HG02884 (cell line): ENCODE measurements around the gene SLC36A4.
A peak's percentile ranks its signal among the peaks of the same experiment; 100 is the strongest.
"Not testable (repeated sequence)": the region's sequence is repeated elsewhere in the genome, so short reads cannot be mapped to it uniquely, and the experiment has no call there.

Experiments used
- ATAC-seq: cut with Tn5 transposase; IDR thresholded peaks from one replicate; pipeline ENCODE4 v1.9.1; 2021; ENCODE audit warnings: mild to moderate bottlenecking, moderate library complexity; ENCODE audit not compliant: unreplicated experiment

The SLC36A4 gene

DNA sequence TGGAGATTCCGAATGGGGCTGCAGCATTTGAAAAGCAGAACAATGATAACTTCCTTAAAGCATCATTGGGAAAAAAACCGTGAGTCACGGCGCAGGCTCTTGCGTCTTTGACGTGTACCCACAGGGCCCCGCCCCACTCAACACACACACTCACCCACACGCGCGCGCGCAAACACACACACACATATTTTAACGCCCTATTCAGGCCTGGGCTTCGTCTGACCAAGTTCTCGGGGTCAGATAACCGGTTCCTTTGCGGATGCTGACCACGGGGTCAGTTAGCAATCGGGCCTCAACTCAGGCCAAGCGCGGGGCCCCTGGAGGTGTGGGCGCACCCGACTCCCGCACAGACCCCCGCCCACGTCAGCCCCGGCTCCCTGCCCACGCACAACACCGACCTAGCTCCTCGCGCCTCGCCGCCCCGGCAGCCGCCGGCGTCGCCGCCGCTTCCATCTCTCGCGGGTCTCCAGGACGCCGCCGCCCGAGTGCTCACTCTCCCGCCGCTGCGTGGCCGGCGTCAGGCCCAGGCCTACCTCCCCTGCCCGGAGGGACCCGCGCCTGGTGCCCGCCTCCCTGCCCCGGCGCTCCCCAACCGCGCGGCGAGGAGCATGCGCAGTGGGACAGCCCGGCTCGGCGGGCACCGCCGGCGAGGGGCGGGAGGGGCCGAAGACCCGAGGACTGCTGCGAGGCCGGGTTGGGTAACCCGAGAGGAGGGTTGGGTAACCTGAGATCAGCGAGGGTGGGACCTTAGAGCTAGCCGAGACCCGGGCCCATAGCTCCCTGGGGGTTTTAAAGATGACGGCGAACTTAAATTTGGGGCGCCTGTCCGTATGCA is at the start of gene SLC36A4:
Gene SLC36A4, minus strand, starts transcription at position 612 of the 835 bp plus-strand sequence. Its CDS starts 159 bp downstream, at position 453.
- peak; percentile 85 for ATAC-seq

DNA sequence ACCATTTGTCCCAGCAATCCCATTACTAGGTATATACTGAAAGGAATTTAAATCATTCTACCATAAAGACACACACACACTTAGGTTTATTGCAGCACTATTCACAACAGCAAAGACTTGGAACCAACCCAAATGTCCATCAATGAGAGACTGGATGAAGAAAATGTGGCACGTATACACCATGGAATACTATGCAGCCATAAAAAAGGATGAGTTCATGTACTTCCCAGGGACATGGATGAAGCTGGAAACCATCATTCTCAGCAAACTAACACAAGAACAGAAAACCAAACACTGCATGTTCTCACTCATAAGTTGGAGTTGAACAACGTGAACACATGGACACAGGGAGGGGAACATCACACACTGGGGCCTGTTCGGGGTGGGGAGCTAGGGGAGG is 49.0 kb upstream of the SLC36A4 start:
- ATAC-seq, result not testable (repeated sequence)

DNA sequence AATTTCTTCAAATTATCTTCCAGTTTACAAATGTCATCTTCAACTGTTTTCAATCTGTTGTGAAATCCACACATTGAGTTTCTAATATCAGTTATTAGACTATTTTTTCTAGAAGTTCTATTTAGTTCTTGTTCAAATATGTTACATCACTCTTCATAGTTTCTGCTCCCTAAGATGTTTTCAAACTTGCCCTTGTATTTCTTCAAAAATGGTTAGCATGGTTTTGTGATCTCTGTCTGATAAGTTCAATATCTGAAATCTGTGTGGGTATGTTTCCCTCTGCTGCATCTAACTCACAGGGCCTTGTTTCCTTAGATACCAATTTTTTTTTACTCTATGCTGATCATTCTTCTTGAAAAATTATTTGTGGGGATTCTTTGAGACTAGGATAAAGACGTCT is 46.2 kb upstream of the SLC36A4 start:
- ATAC-seq, result no peak

DNA sequence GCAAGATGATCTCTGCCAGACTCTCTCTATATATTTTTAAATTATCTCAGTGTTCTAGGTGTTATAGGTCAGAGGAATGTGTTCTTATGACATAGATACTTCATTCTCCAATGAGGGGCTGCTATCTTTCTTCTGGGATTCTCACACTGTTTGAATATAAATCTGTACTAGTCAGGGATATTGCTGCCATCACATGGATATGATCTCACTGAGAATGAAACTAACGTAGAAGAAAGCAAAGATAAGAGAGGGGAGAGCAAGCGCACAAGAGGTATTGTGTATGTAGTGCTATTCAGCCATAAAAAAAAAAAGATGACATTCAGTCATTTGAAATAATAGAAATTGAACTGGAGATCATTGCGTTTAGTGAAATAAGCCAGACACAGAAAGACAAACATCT is 42.2 kb upstream of the SLC36A4 start:
- no peak for ATAC-seq

DNA sequence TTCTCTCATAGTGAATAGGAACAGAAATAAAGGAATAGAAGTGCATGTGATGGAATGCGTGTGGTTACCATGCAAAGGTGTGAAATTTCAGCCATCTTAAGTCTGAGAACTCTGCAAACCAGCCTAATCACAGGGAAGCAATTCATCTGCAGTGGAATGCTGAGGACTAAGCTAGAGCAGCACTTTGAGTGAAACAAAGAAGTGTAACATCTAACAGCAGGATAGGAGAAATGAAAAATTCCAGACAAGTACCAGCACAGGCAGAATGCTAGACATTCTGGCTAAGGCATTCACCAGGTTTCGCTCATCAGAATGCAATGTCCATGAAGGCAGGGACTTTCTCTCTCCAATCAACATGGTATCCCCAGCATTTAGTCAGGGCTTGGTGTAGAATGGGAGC is 41.2 kb upstream of the SLC36A4 start:
- no peak for ATAC-seq

DNA sequence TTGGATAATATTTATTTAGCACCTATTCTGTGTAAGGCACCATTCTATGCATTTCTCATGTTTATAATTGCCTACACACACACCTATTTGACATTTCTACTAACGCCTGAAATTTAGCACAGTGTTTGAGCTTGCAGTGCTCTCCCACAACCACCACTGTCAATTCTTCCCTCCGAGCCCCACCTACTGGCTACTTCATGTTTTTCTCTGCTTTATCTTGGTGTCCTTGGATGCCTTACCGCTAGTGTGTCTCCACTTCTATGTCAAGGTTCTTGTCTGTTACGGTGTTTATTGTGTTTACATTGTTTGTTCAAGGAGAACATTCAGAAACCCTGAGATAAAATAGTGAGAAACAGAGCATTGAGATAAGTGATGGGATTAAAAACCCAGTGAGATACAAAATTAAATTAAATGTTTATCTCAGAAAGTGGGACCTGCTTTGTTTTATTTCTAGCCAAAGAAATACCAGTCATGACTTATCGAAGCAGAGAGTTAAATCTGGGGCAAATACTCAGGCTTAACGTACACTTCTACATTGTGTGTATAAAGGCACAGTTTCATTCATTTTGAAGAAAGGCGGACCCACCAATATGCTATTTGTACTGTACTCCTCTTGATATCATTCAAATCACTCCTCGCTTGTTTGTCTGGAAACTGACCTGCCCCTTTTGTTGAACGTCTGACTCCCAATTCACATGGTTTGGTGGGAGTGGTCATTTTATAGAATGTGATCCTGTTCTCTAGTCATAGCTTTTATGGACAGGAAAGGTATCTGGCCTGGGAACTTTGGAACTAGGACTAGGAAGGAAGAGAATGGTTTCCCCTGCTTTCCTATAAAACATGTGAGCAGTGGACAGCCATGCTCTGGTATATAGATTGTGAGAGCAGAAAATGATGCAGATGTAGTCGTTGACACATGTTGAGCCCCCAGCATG is 39.2 kb upstream of the SLC36A4 start:
- peak; percentile 56 for ATAC-seq

DNA sequence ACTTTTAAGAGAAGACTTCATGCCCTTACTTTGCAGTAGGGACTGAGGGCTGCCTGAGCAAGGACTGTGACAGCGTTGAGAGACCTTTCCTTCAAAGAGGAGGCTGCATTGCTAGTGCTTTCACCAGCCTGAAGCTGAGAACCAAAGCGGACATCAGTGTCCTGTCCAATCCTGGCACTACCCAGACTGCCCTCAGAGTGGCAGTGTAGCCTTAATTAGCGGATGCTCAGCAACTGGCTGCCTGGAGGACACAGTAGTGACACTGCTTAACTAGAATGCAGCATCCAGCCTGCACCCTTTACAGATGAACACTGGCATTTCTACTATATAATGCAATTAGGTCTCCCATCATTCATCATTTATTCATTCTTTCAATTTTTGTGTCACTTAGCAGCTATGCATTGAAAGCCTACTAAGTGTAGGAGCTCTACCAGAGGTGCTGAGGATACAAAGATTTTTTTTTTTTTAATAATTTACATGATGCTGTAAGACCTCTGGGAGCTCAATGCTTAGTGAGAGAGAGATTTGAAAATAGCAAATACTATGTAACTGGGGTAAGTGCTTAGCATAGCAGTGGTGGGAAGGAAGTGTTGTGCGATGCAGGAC is 36.9 kb upstream of the SLC36A4 start:
- ATAC-seq, result peak; percentile 99

DNA sequence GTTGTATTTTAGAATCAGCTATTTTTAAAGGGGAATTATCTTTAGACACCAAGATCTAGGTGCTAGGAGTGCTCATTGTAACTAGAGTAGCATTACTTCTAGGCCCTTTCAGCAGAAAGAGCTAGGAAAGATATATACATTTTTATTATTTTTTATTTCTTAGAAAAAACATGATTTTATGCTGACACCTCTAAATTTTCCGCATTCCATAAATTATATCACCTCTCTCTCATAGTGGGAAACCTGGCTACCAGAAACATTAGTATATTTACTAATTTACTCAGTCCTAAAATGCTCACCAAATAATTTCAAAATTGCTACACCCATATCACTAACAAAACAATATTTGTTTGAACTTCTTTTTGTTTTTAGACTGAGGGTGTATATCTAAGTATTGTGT is 32.1 kb upstream of the SLC36A4 start:
- ATAC-seq, result no peak

DNA sequence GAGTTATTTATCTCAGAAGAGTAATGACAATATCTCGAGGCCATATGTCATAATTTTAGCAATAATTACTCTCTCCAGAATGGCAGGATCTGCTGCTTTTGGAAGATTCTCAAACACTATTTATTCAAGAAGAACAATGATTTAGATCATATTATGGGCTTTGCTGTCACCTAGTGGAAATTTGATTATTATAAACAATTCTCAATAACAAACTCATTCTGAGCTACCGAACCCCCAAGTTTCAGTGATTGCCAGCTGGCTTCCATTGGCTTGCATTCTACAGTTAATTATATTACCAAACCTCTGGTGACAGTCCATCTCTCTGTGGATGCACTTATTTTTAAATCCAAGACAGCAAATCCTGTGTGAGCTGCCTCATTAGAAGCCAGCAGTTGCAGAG is 27.9 kb upstream of the SLC36A4 start:
- ATAC-seq, result no peak

DNA sequence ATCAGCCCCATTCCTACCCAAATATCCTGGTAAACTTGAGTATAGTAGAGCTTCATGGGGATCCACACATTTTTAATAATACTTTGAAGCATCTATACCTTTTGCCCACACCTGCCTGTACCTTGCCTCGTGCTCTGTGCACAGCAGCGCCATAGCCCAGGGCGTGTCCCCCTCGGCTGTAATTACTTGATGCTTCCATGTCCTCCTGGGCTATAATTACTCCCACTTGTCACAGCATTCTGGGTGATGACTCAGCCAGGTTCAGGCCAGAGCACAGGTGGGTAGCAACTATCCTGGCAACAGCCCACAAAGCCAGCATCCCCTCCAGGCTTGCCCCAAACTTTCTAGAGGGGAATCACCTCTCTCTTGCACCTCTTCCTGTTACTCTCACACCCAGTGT is 23.7 kb upstream of the SLC36A4 start:
- ATAC-seq, result no peak

DNA sequence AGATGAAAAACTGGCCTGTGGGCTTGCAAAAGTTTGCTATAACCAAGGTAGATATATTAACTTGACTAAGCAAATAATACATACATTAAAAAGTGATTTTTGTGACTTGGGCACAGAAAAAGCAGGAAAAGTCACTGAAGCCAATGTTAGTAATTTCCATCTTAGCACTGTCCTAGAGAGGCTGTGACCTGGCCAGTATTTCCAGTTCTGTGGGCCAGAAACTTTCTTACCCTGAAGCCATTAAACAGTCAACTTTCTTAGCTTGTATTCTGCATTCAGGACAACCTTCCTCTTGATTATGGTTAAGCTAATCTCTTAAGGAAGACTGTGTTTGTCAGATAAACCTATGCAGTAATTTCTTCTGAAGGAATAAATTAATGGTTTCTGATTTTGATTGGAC is 22.3 kb upstream of the SLC36A4 start:
- no peak for ATAC-seq

DNA sequence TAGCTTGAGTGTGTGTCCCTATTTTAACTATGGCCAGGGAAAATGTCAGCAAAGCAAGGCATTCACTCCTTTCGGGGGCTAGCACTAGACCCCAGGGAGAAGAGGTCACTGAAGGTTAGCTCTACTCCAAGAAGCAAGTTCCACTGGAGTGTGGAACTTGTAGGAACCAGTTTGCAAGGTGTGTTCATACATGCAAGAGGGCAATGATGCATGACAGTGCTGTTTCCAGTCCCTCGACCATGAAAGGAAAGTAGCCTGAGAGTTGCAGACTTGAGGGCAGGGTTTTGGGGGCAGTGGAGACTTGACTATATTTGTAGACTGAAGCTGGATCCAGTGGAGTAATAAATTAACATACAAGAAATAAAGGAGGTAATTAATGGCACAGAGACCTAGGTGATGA is 21.6 kb upstream of the SLC36A4 start:
- ATAC-seq, result no peak

DNA sequence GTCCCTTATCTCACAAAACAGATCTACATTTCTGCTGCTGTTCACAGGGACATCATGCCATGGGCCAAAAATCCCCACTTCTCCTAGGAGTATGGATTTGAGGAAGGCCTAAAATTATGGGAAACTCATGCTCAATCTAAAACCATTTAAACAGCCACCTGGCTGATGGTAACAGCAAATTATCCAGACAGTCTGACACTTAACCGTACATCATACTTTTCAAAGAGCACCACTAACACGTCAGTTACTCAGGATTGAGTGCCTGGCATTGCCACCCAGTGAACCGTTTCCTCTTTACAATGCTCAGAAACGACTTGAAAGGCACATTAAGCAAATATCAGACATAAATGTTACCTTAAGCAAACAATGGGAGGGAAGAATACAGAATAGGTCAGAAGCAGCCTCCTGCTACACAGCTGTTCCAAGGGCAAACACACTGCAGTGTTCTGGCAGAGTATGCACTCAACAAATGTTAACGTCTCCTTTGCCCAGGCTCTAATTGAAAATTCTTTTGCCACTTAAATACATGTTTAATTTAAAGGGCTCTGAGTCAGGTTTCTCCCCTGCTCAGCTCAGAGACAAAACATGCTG is 18.8 kb upstream of the SLC36A4 start:
- no peak for ATAC-seq

DNA sequence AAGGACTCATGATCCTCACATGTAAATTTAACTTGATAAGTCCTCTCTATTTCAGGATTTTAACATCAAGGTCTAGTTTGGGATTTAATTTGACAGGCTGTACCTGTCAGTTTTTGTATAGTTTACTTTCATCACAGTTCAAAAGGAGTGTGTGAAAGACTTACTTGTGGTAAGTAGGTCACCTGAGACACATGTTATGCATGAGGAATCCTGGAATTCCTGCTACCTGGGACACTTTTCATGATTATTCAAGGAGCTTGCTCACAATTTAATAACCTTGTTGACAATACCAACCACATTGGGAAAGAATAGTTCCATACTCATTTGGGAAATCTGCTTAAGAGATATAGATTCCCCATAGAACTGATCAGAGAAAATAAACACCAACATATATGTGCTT is 15.8 kb upstream of the SLC36A4 start:
- no peak for ATAC-seq

DNA sequence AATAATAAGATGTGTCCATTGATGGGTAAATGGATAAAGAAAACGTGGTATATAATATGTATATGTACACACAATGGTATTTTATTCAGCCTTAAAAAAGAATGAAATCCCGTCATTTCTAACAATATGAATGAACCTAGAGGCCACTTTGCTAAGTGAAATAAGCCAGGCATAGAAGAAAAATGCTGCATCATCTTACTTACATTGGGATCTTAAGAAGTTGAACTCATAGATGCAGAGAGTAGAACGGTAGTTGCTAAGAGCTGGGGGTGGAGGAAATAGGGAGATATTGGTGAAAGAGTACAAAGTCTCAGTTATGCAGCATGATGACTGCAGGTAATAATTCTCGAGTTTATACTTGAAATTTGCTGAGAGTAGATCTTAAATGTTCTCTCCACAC is 14.3 kb upstream of the SLC36A4 start:
- no peak for ATAC-seq

DNA sequence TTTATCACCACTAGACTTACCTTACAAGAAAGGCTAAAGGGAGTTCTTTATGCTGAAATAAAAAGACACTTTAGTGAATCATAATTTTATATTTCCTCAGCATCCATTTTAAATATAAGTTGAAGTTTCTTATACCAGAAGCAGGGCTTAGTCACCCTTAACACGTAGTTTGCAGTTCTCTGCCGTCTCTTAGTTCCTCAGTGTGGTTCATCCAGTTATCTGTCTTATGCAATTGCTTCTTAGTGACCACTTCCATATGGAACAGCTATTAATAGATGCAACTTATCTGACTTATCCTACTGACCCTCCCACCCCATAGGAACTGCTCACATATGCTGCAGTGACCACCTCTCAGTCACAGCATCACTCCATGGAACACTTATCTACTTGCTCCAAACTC is 11.7 kb upstream of the SLC36A4 start:
- no peak for ATAC-seq

DNA sequence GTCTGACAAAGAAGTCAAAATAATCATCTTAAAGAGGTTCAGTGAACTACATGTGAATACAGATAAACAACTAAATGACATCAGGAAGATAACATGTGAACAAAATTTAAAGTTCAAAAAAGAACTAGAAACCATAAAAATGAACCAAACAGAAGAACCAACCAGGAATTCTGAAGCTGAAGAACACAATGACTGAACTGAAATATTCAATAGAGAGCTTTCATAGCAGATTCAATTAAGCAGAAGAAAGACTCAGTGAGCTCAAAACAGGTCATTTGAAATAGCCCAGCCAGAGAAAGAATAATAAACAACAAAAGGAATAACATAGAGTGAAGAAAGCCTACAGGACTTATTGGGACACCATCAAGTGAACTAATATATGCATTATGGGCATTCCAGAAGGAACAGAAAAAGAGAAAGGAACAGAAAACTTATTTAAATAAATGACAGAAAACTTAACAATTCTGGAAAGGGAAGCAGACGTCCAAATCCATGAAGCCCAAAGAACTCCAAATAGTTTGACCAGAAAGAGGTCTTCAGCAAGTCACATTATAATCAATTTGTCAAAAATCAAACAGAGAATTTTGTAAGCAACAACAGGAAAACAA is 11.0 kb upstream of the SLC36A4 start:
- no peak for ATAC-seq

DNA sequence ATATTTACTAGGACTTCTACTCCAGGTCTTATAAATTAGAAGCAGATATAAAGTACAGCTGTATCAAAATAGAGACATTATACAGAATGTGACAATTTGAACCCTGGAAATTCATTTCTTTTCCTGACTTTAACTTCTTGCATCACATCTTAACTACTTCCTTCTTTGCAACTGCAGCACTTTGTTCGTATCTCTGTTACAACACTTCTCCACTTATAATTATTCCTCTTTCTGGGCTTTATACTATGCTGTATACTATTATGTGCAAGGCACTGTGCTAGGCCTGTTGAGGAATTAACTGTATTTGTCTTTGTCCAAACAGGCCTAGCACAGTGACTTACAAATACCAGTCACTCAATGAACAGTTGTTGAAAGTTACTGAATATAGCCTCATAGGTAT is 1.8 kb upstream of the SLC36A4 start:
- no peak for ATAC-seq

DNA sequence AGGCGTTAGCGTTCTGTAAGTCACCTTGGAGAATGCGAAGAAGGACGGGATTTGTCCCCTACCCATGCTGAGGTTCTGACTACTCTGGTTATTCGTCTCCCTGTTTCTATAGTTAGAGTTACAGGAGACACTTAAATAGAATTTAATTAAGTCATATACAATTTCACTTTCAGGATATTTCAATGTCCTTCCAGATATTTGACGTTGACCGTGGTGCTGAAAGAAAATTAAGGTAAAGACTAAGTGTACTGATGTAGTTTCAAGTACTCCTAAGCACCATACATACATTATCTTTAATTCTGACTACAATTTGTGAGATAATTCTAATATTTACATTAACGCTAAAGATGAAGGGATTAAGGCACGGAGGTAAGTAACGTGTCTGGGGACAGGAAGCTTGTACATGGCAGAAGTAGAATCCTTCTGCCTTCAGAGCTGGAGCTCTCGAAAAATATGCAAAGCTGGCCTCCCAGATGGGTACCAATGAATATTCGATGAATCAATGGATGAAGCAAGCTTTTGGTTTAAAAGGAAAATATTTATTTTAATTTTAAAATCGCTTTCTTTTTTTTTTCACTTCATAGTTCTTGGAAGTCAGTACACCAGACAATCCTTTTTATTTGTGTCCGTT is 539 bp upstream of the SLC36A4 start:
- no peak for ATAC-seq

DNA sequence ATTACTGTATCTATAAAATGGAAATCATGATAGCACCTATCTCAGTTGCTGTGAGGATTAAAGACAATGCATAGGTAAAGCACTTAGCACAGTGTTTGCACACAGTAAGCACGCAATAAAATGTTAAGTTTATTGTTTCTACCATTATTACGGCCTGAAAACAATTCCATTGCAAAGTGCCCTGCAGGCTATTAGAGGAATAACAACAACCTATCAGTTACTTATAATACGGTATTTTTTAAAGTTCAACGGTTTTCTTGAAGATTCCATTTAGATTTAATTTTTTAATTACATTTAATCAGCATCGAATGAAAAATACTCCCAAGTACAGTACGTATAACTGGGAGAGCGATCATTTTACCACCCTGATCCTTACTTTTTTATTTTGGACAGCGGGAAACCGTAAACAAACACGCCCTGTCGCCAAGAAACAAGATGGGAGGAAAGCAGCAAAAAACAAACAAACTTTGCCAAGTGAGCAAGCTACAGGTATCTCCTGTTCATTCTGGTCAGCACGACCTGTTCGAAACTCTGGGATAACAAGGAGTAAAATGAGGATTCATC is 893 bp downstream of the SLC36A4 start:
- peak; percentile 10 for ATAC-seq
